ENCODE measurements around the gene MED28. TPM values are rescaled to one million over a fixed set of nuclear protein-coding genes. Genes with fewer than 3 reads are reported as not detected.

MED28 gene
- total RNA-seq, 1 donor from 2014 or later = 98.0 TPM

DNA sequence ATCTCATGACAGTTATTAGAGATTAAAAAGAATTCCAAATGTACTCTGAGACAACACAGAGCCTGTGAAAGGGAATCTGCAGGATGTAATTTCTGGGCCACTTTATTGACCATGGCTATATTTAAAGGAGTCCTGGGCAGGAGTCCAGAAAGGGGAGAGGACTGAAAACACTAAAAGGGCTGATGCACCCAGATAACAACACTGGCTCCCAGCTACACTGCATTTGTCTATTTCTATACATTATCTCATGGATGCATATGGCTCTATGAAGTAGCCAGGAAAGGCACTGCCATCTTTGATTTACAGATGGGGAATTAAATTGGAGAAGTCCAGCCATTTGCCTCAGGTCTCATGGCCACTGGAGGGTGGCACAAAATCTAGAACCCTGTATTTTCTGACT lies 56.0 kb downstream of the MED28 start:
- H3K4me3 Mint-ChIP-seq (ENCODE audit: unreplicated experiment) = no peak overlapping the region
- TF ChIP-seq, protein P1, sequence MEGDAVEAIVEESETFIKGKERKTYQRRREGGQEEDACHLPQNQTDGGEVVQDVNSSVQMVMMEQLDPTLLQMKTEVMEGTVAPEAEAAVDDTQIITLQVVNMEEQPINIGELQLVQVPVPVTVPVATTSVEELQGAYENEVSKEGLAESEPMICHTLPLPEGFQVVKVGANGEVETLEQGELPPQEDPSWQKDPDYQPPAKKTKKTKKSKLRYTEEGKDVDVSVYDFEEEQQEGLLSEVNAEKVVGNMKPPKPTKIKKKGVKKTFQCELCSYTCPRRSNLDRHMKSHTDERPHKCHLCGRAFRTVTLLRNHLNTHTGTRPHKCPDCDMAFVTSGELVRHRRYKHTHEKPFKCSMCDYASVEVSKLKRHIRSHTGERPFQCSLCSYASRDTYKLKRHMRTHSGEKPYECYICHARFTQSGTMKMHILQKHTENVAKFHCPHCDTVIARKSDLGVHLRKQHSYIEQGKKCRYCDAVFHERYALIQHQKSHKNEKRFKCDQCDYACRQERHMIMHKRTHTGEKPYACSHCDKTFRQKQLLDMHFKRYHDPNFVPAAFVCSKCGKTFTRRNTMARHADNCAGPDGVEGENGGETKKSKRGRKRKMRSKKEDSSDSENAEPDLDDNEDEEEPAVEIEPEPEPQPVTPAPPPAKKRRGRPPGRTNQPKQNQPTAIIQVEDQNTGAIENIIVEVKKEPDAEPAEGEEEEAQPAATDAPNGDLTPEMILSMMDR (IDR thresholded peaks at IDR 0.05; ENCODE audit: unreplicated experiment) = no peak
- H3K27ac Mint-ChIP-seq (ENCODE audit: unreplicated experiment) = no peak overlapping the region
- no peaks in the 10 kb centered on the region for H3K27me3 Mint-ChIP-seq (ENCODE audit: unreplicated experiment)
- DNase-seq (ENCODE audit: low spot score) = no peak
- no peaks in the 10 kb centered on the region for H3K36me3 Mint-ChIP-seq (ENCODE audit: low read depth, unreplicated experiment)
- H3K9me3 Mint-ChIP-seq (ENCODE audit: unreplicated experiment) = no peaks in the 10 kb centered on the region
- no peaks in the 10 kb centered on the region for H3K4me1 Mint-ChIP-seq (ENCODE audit: unreplicated experiment)

DNA sequence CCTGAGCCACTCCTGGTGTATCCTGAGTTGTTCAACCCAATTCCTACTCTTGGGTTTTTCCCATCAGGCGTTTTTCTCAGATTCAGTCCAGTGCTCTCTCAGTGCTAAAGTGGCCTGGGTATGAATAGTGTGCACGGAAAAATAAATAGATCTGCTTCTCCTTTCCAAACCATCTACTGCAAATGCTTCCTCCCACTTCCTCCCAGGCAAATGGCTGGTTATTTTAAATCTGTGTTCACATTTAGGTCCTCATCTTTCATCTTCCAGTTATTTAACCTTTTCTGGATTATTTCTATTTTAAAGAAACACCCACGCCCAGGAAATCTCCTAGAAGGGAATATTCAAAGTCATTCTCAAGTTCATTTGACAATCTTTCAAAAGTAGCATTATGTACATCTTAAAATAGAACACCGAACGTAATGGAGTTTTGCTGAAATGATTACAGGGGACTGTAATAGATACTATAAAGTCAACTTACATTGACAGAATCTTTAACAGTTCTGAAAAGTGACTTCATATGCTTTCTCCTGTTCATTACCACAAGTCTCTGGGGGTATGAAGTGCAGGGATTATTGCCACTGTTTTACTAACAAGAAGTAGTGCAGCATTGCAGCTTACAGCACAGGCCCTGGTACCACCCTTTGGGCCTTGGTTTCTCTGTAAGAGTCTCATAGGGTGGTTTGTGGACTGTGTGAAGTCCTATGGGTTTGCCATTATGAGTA lies 66.3 kb downstream of the MED28 start:
- TF ChIP-seq, protein P1 (IDR thresholded peaks at IDR 0.05; ENCODE audit: unreplicated experiment) = no peak
- Mint-ChIP-seq H3K27me3 (ENCODE audit: unreplicated experiment) (peaks cover 3% of the 10 kb centered on the region), H3K4me3 (ENCODE audit: unreplicated experiment) (no peak overlapping the region), H3K36me3 (ENCODE audit: low read depth, unreplicated experiment) (no peaks in the 10 kb centered on the region), H3K27ac (ENCODE audit: unreplicated experiment) (no peak overlapping the region), H3K9me3 (ENCODE audit: unreplicated experiment) (no peaks in the 10 kb centered on the region), H3K4me1 (ENCODE audit: unreplicated experiment) (no peaks in the 10 kb centered on the region)
- no peak for DNase-seq (ENCODE audit: low spot score)

DNA sequence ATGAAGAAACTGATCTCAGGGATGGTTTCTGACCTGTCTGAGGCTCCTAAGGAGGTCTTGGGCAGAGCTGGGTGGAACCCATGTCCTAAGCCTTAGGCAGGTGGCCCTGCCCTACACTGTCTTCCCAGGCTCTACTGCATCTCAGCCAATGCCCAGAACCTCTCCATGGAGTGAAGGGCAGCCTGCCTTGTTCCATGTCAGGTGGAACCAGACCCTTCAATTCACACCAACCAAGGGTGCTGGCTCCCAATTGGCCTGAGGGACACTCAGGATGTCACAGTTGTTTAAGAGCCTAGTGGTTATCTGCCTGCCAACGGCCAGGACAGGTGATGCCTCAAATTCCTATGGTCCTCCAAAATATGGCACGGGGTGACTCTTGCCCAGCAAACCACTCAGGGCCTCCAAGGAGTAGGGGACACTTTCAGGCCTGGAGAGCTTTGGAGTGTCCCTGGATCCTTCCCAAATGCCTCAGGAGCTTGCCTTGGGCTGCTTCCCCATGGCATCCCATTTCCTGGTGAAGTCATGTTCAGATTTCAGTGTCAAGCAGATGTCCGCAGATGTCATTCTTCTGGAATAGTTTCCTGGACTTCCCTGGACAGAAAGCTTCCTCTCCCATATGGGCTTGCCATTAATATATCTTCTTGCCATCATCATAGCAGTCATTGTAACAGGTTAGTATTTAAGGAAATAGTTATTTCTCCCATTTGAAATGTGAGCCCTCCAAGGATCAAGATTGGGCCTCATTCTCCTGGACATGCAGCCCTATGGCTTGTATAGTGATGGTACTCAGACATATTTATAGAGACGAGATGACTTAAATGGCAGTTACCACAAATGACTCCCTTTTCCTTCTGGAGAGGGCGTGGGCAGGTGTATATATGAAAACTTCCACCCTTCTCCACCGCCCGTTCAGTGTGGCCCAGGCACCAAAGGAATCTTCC lies 67.1 kb downstream of the MED28 start:
- peaks cover 3% of the 10 kb centered on the region for H3K27me3 Mint-ChIP-seq (ENCODE audit: unreplicated experiment)
- H3K9me3 Mint-ChIP-seq (ENCODE audit: unreplicated experiment) = no peaks in the 10 kb centered on the region
- H3K36me3 Mint-ChIP-seq (ENCODE audit: low read depth, unreplicated experiment) = no peaks in the 10 kb centered on the region
- H3K4me3 Mint-ChIP-seq (ENCODE audit: unreplicated experiment) = no peak overlapping the region
- no peaks in the 10 kb centered on the region for H3K4me1 Mint-ChIP-seq (ENCODE audit: unreplicated experiment)
- TF ChIP-seq, protein P1 (IDR thresholded peaks at IDR 0.05; ENCODE audit: unreplicated experiment) = no peak
- no peak for DNase-seq (ENCODE audit: low spot score)
- H3K27ac Mint-ChIP-seq (ENCODE audit: unreplicated experiment) = no peak overlapping the region

DNA sequence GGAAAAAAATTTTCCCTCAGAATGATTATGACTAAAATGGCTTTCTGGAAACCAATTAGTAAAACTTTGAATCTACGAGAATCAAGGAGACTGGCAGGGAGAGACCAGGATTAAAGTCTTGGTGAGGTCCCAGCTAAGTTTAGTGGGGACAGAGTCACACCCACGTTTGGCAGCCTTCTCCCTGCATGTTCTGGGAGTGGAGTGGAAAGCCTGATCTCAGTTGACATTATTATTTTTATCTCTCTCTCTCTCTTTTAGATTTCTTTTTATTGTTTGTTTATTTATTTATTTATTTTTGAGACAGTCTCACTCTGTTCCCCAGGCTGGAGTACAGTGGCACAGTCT lies 67.8 kb downstream of the MED28 start:
- TF ChIP-seq, protein P1 (IDR thresholded peaks at IDR 0.05; ENCODE audit: unreplicated experiment) = no peak
- DNase-seq (ENCODE audit: low spot score) = no peak
- Mint-ChIP-seq H3K9me3 (ENCODE audit: unreplicated experiment) (no peaks in the 10 kb centered on the region), H3K27ac (ENCODE audit: unreplicated experiment) (no peak overlapping the region), H3K4me3 (ENCODE audit: unreplicated experiment) (no peak overlapping the region), H3K36me3 (ENCODE audit: low read depth, unreplicated experiment) (no peaks in the 10 kb centered on the region), H3K4me1 (ENCODE audit: unreplicated experiment) (no peaks in the 10 kb centered on the region), H3K27me3 (ENCODE audit: unreplicated experiment) (peaks cover 4% of the 10 kb centered on the region)

Other genes starting within 250 kb of the MED28 start
- 25.8 TPM for gene QDPR, start 102.6 kb upstream of the MED28 start, total RNA-seq (ENCODE audit: unreplicated experiment)
- not detected for gene CLRN2, start 99.5 kb upstream of the MED28 start, total RNA-seq (ENCODE audit: unreplicated experiment)
- gene LAP3, start 37.4 kb upstream of the MED28 start, total RNA-seq (ENCODE audit: unreplicated experiment) = 150 TPM
- gene FAM184B, start 167.0 kb downstream of the MED28 start, total RNA-seq (ENCODE audit: unreplicated experiment) = 0.08 TPM
- gene DCAF16, start 196.1 kb downstream of the MED28 start, total RNA-seq (ENCODE audit: unreplicated experiment) = 34.2 TPM
- gene NCAPG, start 196.3 kb downstream of the MED28 start, total RNA-seq (ENCODE audit: unreplicated experiment) = 7.1 TPM